Stimulated activated CD8-positive, alpha-beta memory T cell treated with anti-CD3 and anti-CD28 coated beads, Interleukin-12 subunit alpha, Interleukin-12 subunit beta, amount 100 ng/mL, for 24 hours (primary cell): ENCODE measurements around the gene SLC39A11.
"Not testable (repeated sequence)": the region's sequence is repeated elsewhere in the genome, so short reads cannot be mapped to it uniquely, and the experiment has no call there.

Source experiments
- DNase-seq: peaks from one replicate; pipeline ENCODE4 v3.0.0-alpha.2; 2020; ENCODE audit errors: extremely low read depth

The SLC39A11 gene

GRCh38 chr17:73071066-73071999, 21.2 kb downstream of the SLC39A11 start:
- no peak for DNase-seq

- DNase-seq: no peak
Measured at GRCh38 chr17:73069841-73070240, 22.6 kb downstream of the SLC39A11 start.

DNA sequence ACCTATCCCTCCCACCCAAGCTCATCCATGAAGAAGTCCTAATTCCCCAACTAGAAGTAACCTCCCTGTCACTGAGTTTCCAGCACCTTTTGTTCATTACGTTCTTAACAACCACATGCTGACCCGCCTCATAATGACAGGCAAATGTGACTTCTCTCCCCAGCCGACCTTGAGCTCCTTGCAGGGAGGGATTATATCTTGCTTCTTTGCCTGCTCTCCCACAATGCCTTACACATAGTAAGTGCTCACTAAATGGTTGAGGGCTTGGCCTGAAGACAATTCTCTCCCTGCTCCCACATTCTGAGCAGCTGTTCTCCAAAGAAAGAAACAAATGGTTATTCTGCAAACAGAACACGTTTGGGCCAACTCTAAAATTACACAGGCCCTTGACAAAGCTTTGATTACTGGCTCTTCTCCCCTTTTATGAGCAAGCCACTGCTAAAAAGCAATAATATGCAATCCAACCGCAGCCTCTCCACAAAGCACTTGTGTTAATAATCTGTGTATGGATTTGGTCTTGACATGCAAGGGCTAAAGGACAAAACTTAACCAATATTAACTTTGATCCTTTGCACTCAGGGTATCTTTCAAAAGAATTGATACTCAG, 23.2 kb downstream of the SLC39A11 start:
- no peak for DNase-seq

DNA sequence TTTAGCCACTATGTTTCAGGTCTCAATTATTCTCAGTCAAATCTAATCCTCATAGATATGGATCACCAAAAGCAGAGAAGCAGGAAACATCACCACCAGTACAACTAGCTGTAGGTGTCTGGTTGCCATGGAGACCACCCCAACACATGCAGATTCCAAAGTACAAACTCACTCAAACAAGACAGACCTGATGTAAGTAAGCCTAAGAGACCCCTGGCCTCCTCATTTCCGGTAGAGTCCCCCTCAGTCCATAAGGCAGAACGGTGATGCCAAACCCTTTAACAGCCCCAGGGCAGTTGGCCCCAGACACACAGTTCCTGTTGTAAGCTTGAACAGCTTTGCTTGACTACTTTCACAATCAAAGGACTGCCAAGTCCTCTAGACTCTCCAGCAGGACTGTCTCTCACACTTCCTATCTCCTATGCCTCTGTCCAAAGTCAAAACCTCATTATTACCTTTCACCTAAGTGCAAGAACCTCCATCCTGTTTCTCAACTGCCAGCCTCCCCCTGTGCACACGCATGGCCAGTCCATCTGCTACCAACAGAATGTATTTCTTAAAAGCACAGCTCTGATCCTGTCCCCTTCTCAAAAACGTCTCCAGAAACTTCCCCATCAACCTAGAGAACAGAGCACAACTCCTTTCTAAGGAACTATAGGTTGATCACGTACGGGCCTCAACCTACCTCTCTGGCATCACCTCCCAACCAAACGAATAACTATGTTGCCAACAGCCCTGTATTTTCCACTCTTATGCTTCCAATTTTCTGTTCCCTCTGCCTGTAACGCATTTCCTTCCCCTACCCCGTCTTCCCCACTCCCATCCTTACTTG, 23.9 kb downstream of the SLC39A11 start:
- no peak for DNase-seq

- DNase-seq: not testable (repeated sequence)
Measured at GRCh38 chr17:73067699-73068098, 24.8 kb downstream of the SLC39A11 start.

DNA sequence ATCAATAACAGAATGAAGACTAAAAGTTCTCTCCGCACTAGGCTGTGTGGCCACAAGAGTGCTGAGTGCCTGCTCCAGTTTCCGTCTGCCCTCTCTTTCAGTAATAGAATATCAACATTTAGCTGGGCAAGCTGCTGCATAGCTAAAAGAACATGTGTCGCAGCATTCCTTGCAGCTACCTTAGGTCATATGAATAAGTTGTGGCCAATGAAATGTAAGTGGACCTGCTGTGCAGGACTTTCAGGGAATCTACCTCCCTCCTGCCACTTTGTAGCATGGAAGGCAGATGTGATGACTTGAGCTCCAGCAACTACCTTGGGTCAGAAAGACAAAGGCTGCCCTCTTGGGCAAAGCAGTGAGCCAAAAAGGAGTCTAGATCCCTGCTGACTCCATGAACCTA, 25.4 kb downstream of the SLC39A11 start:
- no peak for DNase-seq

DNA sequence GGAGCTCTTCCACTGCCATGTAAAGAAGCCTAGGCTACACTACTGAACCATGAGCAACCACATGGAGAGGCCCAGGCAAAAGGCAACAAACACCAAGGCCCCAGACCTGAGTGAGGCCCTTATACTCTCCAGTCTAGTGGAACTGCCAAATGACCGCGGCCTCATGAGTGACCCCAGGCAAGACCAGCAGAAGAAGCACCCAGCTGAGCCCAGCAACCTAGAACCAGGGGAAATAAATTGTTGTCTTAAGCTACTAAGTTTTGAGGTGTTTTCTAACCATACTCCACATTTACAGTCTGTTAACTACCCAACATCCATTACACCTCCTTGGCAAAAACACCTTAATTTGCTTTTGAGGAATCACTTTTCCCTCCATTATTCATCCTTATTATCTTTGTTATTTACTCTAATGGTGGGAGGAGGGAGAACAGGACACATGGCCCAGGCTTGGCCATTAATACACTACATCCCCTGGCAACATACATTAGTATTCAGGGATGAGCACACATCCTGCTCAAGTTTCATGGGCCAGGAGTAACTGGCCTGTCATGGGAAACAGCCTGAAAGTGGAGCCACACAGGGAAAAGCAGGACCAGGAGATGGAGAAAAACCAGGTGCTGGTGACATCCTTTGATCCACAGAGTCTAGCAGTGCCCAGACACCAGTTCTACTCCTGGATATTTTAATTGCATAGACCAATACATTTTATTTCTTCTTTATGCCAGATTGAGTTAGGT, 26.2 kb downstream of the SLC39A11 start:
- no peak for DNase-seq

DNA sequence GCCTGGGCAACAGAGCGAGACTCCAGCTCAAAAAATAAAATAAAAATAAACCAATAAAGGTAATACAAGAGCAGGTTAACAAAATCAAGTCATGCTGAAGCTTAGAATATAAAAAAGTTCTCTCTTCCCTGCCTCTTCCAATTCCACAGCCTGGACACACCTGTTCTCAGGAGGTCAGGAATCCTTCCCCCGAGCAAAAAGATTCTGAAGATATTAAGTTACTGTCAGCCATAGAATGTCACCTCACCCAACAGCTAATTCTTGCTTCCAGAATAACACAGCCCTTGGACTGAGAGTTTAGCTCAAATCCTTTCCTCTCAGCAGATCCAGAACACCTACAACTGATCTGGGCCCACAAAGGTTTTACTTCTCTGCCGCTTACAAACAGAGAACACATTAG, 27.1 kb downstream of the SLC39A11 start:
- DNase-seq: no peak

GRCh38 chr17:73064084-73064938, 28.2 kb downstream of the SLC39A11 start:
- no peak for DNase-seq

GRCh38 chr17:73062726-73063125, 29.8 kb downstream of the SLC39A11 start:
- no peak for DNase-seq

GRCh38 chr17:73061161-73061560, 31.3 kb downstream of the SLC39A11 start:
- no peak for DNase-seq

DNA sequence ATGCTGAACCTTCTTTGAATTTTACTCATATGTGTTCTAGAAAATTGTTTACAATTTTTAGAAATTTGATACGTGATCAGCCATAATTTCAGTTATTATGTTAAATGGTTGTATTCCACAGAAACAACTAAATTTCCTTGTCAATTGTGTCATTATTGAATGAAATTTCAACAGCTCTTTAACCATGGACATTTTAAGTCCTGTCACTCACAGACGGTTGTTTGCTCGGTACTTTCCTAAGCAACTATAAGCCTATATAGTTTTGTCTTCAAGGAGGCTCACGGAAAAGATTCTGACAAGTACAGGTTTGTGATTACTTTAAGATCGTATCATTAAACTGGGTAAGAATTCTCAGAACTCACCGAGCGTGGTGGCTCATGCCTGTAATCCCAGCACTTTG, 31.8 kb downstream of the SLC39A11 start:
- DNase-seq: no peak

GRCh38 chr17:73059713-73060112, 32.8 kb downstream of the SLC39A11 start:
- DNase-seq: not testable (repeated sequence)

GRCh38 chr17:73058022-73058421, 34.5 kb downstream of the SLC39A11 start:
- DNase-seq: no peak

DNA sequence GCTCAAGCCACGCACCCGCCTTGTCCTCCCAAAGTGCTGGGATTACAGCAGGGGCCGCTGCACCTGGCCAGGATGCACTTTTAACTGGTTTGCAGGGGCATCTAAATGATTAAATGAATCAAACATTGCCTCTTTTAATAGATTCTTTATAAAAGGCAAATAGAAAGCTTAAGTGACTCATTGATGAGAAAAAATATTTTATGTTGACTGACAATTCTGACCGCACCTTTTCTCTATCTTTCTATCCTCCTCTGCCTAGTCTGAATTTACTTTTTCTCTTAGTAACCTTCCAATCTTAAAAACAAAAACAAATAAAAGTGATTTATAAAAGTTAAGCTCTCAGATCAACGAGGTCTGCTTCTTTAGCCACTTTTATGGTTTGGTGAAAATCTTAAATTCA, 35.3 kb downstream of the SLC39A11 start:
- DNase-seq: no peak

DNA sequence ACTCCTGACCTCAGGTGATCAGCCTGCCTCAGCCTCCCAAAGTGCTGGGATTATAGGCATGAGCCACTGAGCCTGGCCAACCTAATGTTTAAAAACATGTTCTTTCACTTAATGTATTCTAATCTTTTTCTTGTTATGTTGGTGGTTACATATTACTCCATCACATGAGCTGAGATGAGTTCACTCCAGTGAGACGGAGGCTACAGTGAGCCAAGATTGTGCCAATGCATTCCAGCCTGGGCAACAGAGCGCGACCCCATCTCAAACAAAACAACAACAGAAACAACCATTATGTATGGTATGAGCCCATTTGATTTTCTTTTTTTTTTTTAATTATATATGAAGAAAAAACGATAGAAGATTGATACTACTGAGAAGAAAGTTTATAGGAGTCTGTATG, 39.6 kb downstream of the SLC39A11 start:
- no peak for DNase-seq

GRCh38 chr17:73050797-73051196, 41.7 kb downstream of the SLC39A11 start:
- DNase-seq: no peak

- DNase-seq: no peak
Measured at GRCh38 chr17:73048170-73048569, 44.3 kb downstream of the SLC39A11 start.

GRCh38 chr17:73045724-73046123, 46.8 kb downstream of the SLC39A11 start:
- no peak for DNase-seq

DNA sequence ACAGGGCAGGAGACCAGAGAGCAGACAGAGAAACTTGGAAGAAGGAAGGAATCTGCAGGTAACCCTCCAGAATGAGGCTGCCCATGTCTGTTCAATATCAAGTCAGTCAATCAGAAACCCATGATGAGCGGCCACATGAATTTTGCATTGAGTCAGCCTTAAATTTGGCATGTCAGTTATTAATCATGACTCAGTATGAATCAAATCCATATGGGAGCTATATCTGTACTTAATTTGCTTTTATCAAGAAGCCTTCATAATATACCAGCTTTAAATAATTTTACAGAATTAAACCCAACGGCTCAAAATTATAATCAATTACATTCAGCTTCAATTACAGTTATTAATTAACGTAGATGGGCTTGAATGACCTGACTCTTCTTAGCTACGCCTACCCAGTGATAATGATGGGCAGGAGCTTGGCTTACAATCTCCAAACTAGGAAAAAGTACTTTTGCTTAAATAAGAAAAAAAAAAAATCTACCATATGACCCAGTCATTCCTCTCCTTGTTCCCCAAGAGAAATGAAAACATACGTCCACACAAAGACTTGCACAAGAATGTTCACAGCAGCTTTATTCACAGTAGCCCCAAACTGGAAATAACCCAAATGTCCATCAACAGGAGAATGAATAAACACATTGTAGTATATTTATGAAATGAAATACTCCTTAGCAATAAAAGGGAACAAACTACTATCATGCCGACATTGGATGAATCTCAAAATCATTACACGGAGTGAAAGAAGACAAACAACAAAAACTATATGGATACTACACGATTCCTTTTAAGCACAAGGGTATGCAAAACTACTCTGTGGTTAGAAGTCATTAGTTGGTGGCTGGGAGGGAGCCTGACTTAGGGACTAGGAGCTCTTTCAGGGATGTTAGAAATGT, 48.6 kb downstream of the SLC39A11 start:
- DNase-seq: no peak
